ENCODE data around the gene GPR15LG. TPM values are rescaled to one million over a fixed set of nuclear protein-coding genes. Genes with fewer than 3 reads are reported as not detected.

The GPR15LG gene
- total and polyA plus RNA-seq, 10 of the 15 experiments (the other 5 are each of a cell fraction or from before 2014, with no cell fraction given): 1.1 to 12.2 (median 1.4) TPM

GRCh38 chr10:84147347-84147746, 26.3 kb upstream of the GPR15LG start:
- DNase-seq (ENCODE audit: low read depth, low spot score) (no peak), FAIRE-seq (no peak), ATAC-seq (no peak)
- H3K79me2 ChIP-seq (ENCODE audit: control insufficient read depth, insufficient read depth, low read length): no peaks in the 10 kb centered on the region; the same call in 1 of the 2 replicates
- H3K9me3 ChIP-seq (replicated peaks; ENCODE audit: control insufficient read depth, insufficient read depth, low read length): no peaks in the 10 kb centered on the region
- no peak overlapping the region for H3K27ac ChIP-seq (ENCODE audit: control insufficient read depth, insufficient read depth)
- ChIA-PET CTCF (interaction anchor here (0.5 to 25.5 kb wide), 21 partner anchors 8 to 110 kb away, joined by 3 to 788 read pairs (median 5); partner anchors contain the start of genes CDHR1, GHITM and GPR15LG), POLR2A (interaction anchor here (0.7 to 1.2 kb wide), 3 partner anchors 8 to 58 kb away, joined by 3 to 5 read pairs (median 3); partner anchors contain the start of gene GHITM), RAD21 (ENCODE audit: unreplicated experiment) (interaction anchor here (0.9 to 3.8 kb wide), 19 partner anchors 8 to 109 kb away, joined by 3 to 74 read pairs (median 6); partner anchors contain the start of genes GHITM and GPR15LG), SMC1A (ENCODE audit: uncharacterized antibody, unreplicated experiment) (interaction anchor here (0.7 to 4.9 kb wide), 15 partner anchors 8 to 74 kb away, joined by 3 to 155 read pairs (median 8); partner anchors contain the start of genes CDHR1, GHITM and GPR15LG)
- intact Hi-C loops (cut with micrococcal nuclease; ENCODE audit: unreplicated experiment) (no loop called here), in situ Hi-C loops (cut with MboI) (loop anchor here (10.0 kb wide), 1 partner anchor 57 kb away; no protein-coding TSS in a partner anchor)
- no peaks in the 10 kb centered on the region for H3K4me1 ChIP-seq (ENCODE audit: control insufficient read depth, insufficient read depth, low read length)
- no peaks in the 10 kb centered on the region for H4K20me1 ChIP-seq (ENCODE audit: control insufficient read depth, insufficient read depth)
- no peak overlapping the region for H3K4me2 ChIP-seq (ENCODE audit: control insufficient read depth, insufficient read depth)
- no peak overlapping the region for H3K4me3 ChIP-seq
- no peak overlapping the region for H3K9ac ChIP-seq (ENCODE audit: control insufficient read depth, insufficient read depth, low read length)
- H2AFZ ChIP-seq (ENCODE audit: control insufficient read depth, low read depth, low read length): no peak overlapping the region
- TF ChIP-seq CBX5 (IDR thresholded peaks at IDR 0.05; ENCODE audit: low read depth) (no peak), NR2F1 (conservative IDR thresholded peaks at IDR 0.05) (no peak), LARP7 (IDR thresholded peaks at IDR 0.05) (no peak), SRF (IDR thresholded peaks at IDR 0.05; ENCODE audit: low read depth in 2 of 2, low read length in 2 of 2) (no peak), ZNF207 (IDR thresholded peaks at IDR 0.05; ENCODE audit: borderline replicate concordance) (no peak), SMAD5 (IDR thresholded peaks at IDR 0.05; ENCODE audit: low read depth) (no peak), ZNF24 (IDR thresholded peaks at IDR 0.05) (no peak), NFXL1 (IDR thresholded peaks at IDR 0.05; ENCODE audit: borderline replicate concordance) (no peak), KLF5 (IDR thresholded peaks at IDR 0.05; ENCODE audit: partially characterized antibody) (no peak), HDAC6 (IDR thresholded peaks at IDR 0.05; ENCODE audit: unreplicated experiment) (no peak), PAX5 (IDR thresholded peaks at IDR 0.05; ENCODE audit: borderline replicate concordance, low read depth, low read length) (no peak), SKIL (IDR thresholded peaks at IDR 0.05; ENCODE audit: low read depth, poor library complexity, severe bottlenecking) (no peak), PAX8 (IDR thresholded peaks at IDR 0.05) (no peak), MAX (IDR thresholded peaks at IDR 0.05; ENCODE audit: low read depth, low read length) (no peak), ETV6 (conservative IDR thresholded peaks at IDR 0.05 in 1 of 2, IDR thresholded peaks at IDR 0.05 in 1 of 2; ENCODE audit: borderline replicate concordance in 1 of 2, low read depth in 1 of 2) (no peak)
- TF ChIP-seq, protein P1, sequence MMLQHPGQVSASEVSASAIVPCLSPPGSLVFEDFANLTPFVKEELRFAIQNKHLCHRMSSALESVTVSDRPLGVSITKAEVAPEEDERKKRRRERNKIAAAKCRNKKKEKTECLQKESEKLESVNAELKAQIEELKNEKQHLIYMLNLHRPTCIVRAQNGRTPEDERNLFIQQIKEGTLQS (IDR thresholded peaks at IDR 0.05; ENCODE audit: borderline replicate concordance, extremely low read depth, low read depth, low read length): no peak
- TF ChIP-seq, protein P2, sequence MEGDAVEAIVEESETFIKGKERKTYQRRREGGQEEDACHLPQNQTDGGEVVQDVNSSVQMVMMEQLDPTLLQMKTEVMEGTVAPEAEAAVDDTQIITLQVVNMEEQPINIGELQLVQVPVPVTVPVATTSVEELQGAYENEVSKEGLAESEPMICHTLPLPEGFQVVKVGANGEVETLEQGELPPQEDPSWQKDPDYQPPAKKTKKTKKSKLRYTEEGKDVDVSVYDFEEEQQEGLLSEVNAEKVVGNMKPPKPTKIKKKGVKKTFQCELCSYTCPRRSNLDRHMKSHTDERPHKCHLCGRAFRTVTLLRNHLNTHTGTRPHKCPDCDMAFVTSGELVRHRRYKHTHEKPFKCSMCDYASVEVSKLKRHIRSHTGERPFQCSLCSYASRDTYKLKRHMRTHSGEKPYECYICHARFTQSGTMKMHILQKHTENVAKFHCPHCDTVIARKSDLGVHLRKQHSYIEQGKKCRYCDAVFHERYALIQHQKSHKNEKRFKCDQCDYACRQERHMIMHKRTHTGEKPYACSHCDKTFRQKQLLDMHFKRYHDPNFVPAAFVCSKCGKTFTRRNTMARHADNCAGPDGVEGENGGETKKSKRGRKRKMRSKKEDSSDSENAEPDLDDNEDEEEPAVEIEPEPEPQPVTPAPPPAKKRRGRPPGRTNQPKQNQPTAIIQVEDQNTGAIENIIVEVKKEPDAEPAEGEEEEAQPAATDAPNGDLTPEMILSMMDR (IDR thresholded peaks at IDR 0.05 in 2 of 3, conservative IDR thresholded peaks at IDR 0.05 in 1 of 3; ENCODE audit: control insufficient read depth in 2 of 3, extremely low read depth in 1 of 3, insufficient read depth in 1 of 3, low read depth in 3 of 3, low read length in 3 of 3): no peak
- no TSS peak for BruUV-seq (replicated peaks)
- H3K27me3 ChIP-seq (replicated peaks in 1 of 2; ENCODE audit: control insufficient read depth in 2 of 2, insufficient read depth in 2 of 2, low read length in 1 of 2): no peaks in the 10 kb centered on the region
- peaks cover 5 to 34% of the 10 kb centered on the region in 2 experiments for H3K36me3 ChIP-seq (ENCODE audit: control insufficient read depth in 2 of 2, insufficient read depth in 2 of 2, low read length in 1 of 2)

All from GM12878 (cell line).